Panc1 (cell line): Measurements from ENCODE around the gene TLE7. TPM values are rescaled to one million over a fixed set of nuclear protein-coding genes. Genes with fewer than 3 reads are reported as not detected.

Experiments used
- ATAC-seq: fragments of 200-7000 bp; cut with Tn5 transposase; 2 replicates; pipeline ENCODE4 v1.9.1; 2020; ENCODE audit warnings: mild to moderate bottlenecking, moderate library complexity
- BruUV-seq: library from RNA; stranded (reverse); fragments of 400-500 nt; replicated peaks from 2 replicates; lab custom pipeline; 2021; lab: Mats Ljungman, UMichigan
- CTCF ChIA-PET: fragments of 300-600 bp; sonication (Branson Sonifier 250); formaldehyde crosslinking; loops from one replicate; lab custom pipeline; 2022; ENCODE audit warnings: antibody characterized with exemption; lab: Charles Lee
- POLR2A ChIA-PET: fragments of 300-600 bp; sonication (Branson Sonifier 250); formaldehyde crosslinking; loops from one replicate; lab custom pipeline; 2022; ENCODE audit warnings: antibody characterized with exemption; lab: Charles Lee
- DNase-seq: peaks from one replicate; pipeline ENCODE4 v3.0.0-alpha.2; 2010; ENCODE audit warnings: low read depth, low spot score
- H3K27ac ChIP-seq: 2 replicates; pipeline ENCODE4 v1.5.1; 2011; ENCODE audit warnings: mild to moderate bottlenecking, low read length, inconsistent platforms
- H3K27me3 ChIP-seq: fragments of 200-500 bp; sonication (Bioruptor generic); 2 replicates; pipeline ENCODE4 v1.6.0; 2014; ENCODE audit warnings: low read length, inconsistent platforms; ENCODE audit not compliant: control insufficient read depth, insufficient read depth
- H3K36me3 ChIP-seq: fragments of 200-500 bp; sonication (Bioruptor generic); 2 replicates; pipeline ENCODE4 v1.5.1; 2014; ENCODE audit warnings: inconsistent platforms, mild to moderate bottlenecking, low read length, moderate library complexity; ENCODE audit not compliant: control insufficient read depth, insufficient read depth
- H3K4me1 ChIP-seq: 2 replicates; pipeline ENCODE4 v1.5.1; 2011; ENCODE audit warnings: inconsistent platforms, mild to moderate bottlenecking, low read length, moderate library complexity; ENCODE audit not compliant: control insufficient read depth, insufficient read depth
- H3K4me3 ChIP-seq, 2 experiments: 2 replicates each; pipeline ENCODE4 v1.5.1; 2011 to 2012; ENCODE audit warnings: low read depth in 2 of 2, low read length in 2 of 2, mild to moderate bottlenecking in 2 of 2, inconsistent platforms in 1 of 2, moderate library complexity in 1 of 2
- H3K9me3 ChIP-seq: fragments of 200-500 bp; sonication (Bioruptor generic); 2 replicates; pipeline ENCODE4 v1.5.1; 2014; ENCODE audit warnings: low read depth, mild to moderate bottlenecking, inconsistent platforms, low read length, moderate library complexity; ENCODE audit not compliant: control insufficient read depth, insufficient read depth
- POLR2AphosphoS5 ChIP-seq: IDR thresholded peaks from 2 replicates; pipeline ENCODE4 v1.6.1; 2012; ENCODE audit warnings: mild to moderate bottlenecking, low read depth, low read length, moderate library complexity
- REST ChIP-seq, 2 experiments: IDR thresholded peaks; 2 replicates each; pipeline ENCODE4 v1.6.1; 2011 to 2012; ENCODE audit warnings: low read depth in 2 of 2, control low read depth in 1 of 2, low read length in 1 of 2, mild to moderate bottlenecking in 1 of 2, moderate library complexity in 1 of 2; ENCODE audit not compliant: insufficient read depth in 1 of 2
- SIN3A ChIP-seq: IDR thresholded peaks from 2 replicates; pipeline ENCODE4 v1.6.1; 2012; ENCODE audit warnings: low read depth, mild to moderate bottlenecking, low read length, moderate library complexity, borderline replicate concordance; ENCODE audit not compliant: insufficient read depth
- TCF7L2 ChIP-seq: IDR thresholded peaks from 2 replicates; pipeline ENCODE4 v1.6.1; 2011; ENCODE audit warnings: mild to moderate bottlenecking, low read depth, low read length, inconsistent platforms
- in situ Hi-C: cut with HindIII; loops from 2 replicates; pipeline ENCODE4 v1.10.0; 2016; ENCODE audit warnings: low sequenced_read_pairs, low pct_unique_long_range_greater_than_20kb
- intact Hi-C: fragments of 100-400 bp; cut with micrococcal nuclease; formaldehyde crosslinking; loops from one replicate; pipeline ENCODE4 v1.10.0; 2022; ENCODE audit not compliant: unreplicated experiment
- total RNA-seq: library from RNA; stranded (reverse); gene quantifications from one replicate; pipeline ENCODE4 v1.2.1, GENCODE V29; 2021; ENCODE audit not compliant: unreplicated experiment
- TF ChIP-seq, protein P1 (sequence below): fragments of 450-650 bp; IDR thresholded peaks from 2 replicates; pipeline ENCODE4 v1.5.1; 2017; ENCODE audit warnings: mild to moderate bottlenecking

Gene TLE7
- total RNA-seq, 1 experiment from 2014 or later = not detected

DNA sequence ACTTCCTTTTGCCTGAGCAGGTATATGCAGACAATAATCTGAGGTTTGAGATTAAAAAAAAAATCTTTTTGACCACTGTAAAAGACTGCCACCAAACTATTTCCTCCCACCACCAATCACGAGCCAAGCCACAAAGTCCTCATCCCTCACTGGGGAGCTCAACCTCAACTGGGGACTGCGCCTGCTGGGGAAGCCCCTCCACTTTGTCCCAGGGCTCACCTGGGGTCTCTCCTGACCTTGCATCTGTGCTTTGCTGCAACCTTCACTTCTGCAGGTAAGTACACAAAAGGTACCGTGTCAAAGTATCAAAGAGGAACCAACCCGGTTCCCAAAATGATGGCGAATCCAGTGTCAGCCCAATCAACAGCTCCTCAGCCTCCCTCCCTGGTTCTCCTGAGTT lies 35.5 kb downstream of the TLE7 start:
- POLR2A ChIA-PET = no interaction called here
- H3K4me3 ChIP-seq = no peak overlapping the region
- CTCF ChIA-PET = no interaction called here
- TF ChIP-seq REST (IDR thresholded peaks at IDR 0.05; ENCODE audit: insufficient read depth in 1 of 2, low read depth in 2 of 2, low read length in 1 of 2) = no peak
- TF ChIP-seq TCF7L2 = no peak
- TF ChIP-seq, protein P1, sequence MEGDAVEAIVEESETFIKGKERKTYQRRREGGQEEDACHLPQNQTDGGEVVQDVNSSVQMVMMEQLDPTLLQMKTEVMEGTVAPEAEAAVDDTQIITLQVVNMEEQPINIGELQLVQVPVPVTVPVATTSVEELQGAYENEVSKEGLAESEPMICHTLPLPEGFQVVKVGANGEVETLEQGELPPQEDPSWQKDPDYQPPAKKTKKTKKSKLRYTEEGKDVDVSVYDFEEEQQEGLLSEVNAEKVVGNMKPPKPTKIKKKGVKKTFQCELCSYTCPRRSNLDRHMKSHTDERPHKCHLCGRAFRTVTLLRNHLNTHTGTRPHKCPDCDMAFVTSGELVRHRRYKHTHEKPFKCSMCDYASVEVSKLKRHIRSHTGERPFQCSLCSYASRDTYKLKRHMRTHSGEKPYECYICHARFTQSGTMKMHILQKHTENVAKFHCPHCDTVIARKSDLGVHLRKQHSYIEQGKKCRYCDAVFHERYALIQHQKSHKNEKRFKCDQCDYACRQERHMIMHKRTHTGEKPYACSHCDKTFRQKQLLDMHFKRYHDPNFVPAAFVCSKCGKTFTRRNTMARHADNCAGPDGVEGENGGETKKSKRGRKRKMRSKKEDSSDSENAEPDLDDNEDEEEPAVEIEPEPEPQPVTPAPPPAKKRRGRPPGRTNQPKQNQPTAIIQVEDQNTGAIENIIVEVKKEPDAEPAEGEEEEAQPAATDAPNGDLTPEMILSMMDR = no peak
- TF ChIP-seq POLR2AphosphoS5 = no peak
- no peak for TF ChIP-seq SIN3A
- intact Hi-C loops = no loop called here
- no peaks in the 10 kb centered on the region for H3K9me3 ChIP-seq
- H3K36me3 ChIP-seq = no peaks in the 10 kb centered on the region
- no TSS peak for BruUV-seq
- ATAC-seq = no peak
- no peaks in the 10 kb centered on the region for H3K4me1 ChIP-seq
- no peaks in the 10 kb centered on the region; the same call in 1 of the 2 replicates for H3K27me3 ChIP-seq
- H3K27ac ChIP-seq = no peak overlapping the region
- no peak for DNase-seq
- in situ Hi-C loops = no loop called here

- Histone ChIP-seq H3K4me3 (no peak overlapping the region), H3K9me3 (no peaks in the 10 kb centered on the region), H3K27me3 (peaks cover 6% of the 10 kb centered on the region; the same call in 1 of the 2 replicates), H3K4me1 (no peaks in the 10 kb centered on the region), H3K36me3 (no peaks in the 10 kb centered on the region), H3K27ac (no peak overlapping the region)
- ATAC-seq = no peak
- intact Hi-C loops = no loop called here
- ChIA-PET CTCF (no interaction called here), POLR2A (no interaction called here)
- DNase-seq = no peak
- no TSS peak for BruUV-seq
- no peak for TF ChIP-seq REST (IDR thresholded peaks at IDR 0.05; ENCODE audit: insufficient read depth in 1 of 2, low read depth in 2 of 2, low read length in 1 of 2)
- TF ChIP-seq TCF7L2 = no peak
- TF ChIP-seq, protein P1 = no peak
- no peak for TF ChIP-seq POLR2AphosphoS5
- TF ChIP-seq SIN3A = no peak
- in situ Hi-C loops = no loop called here
These were observed 37.5 kb downstream of the TLE7 start for GRCh38 chr16:71404364-71404763.
